ENCODE measurements around the gene CRIP3. TPM values are rescaled to one million over a fixed set of nuclear protein-coding genes. Genes with fewer than 3 reads are reported as not detected.
A peak's percentile ranks its signal among the peaks of the same experiment; 100 is the strongest.

CRIP3 gene
- total RNA-seq, 2 experiments from 2014 or later, result 1.8 to 2.0 TPM

GRCh38 chr6:43278524-43279078 lies 30.0 kb downstream of the CRIP3 start:
- no peak for DNase-seq
- no peak overlapping the region for H3K4me3 Mint-ChIP-seq
- H3K9me3 Mint-ChIP-seq, result no peaks in the 10 kb centered on the region
- ChIA-PET CTCF (no interaction called here), POLR2A (no interaction called here)
- intact Hi-C loops (cut with DNase I, micrococcal nuclease), result no loop called here
- Histone ChIP-seq H3K9me3 (ENCODE audit: control insufficient read depth in 1 of 2, insufficient read depth in 1 of 2, low read length in 2 of 2) (no peaks in the 10 kb centered on the region), H3K4me1 (ENCODE audit: insufficient read depth, low read length) (peaks cover 21% of the 10 kb centered on the region), H3K36me3 (ENCODE audit: insufficient read depth, low read length) (no peaks in the 10 kb centered on the region), H3K27ac (ENCODE audit: low read depth in 1 of 2, low read length in 2 of 2) (no peak overlapping the region), H3K27me3 (ENCODE audit: control insufficient read depth in 1 of 2, insufficient read depth in 2 of 2, low read length in 2 of 2) (peaks cover 8 to 11% of the 10 kb centered on the region in 2 experiments), H3K4me3 (ENCODE audit: low read length) (no peak overlapping the region)
- no peak for ATAC-seq (ENCODE audit: poor library complexity)
- H3K27ac Mint-ChIP-seq, result no peak overlapping the region
- peaks cover 50% of the 10 kb centered on the region for H3K27me3 Mint-ChIP-seq
- TF ChIP-seq CTCF (IDR thresholded peaks at IDR 0.05), result no peak
- H3K4me1 Mint-ChIP-seq (ENCODE audit: low read depth), result peaks cover 6% of the 10 kb centered on the region
- H3K36me3 Mint-ChIP-seq (ENCODE audit: low read depth), result no peaks in the 10 kb centered on the region

- intact Hi-C loops (cut with DNase I, micrococcal nuclease), result no loop called here
- Mint-ChIP-seq H3K36me3 (ENCODE audit: low read depth) (no peaks in the 10 kb centered on the region), H3K27ac (no peak overlapping the region), H3K4me1 (ENCODE audit: low read depth) (peaks cover 6% of the 10 kb centered on the region), H3K4me3 (peak overlapping the region; percentile 16), H3K27me3 (peaks cover 50% of the 10 kb centered on the region), H3K9me3 (no peaks in the 10 kb centered on the region)
- Histone ChIP-seq H3K36me3 (ENCODE audit: insufficient read depth, low read length) (no peaks in the 10 kb centered on the region), H3K4me3 (ENCODE audit: low read length) (no peak overlapping the region), H3K27me3 (ENCODE audit: control insufficient read depth in 1 of 2, insufficient read depth in 2 of 2, low read length in 2 of 2) (peaks cover 8 to 11% of the 10 kb centered on the region in 2 experiments), H3K9me3 (ENCODE audit: control insufficient read depth in 1 of 2, insufficient read depth in 1 of 2, low read length in 2 of 2) (no peaks in the 10 kb centered on the region), H3K27ac (ENCODE audit: low read depth in 1 of 2, low read length in 2 of 2) (no peak overlapping the region), H3K4me1 (ENCODE audit: insufficient read depth, low read length) (peaks cover 21% of the 10 kb centered on the region)
- ChIA-PET CTCF (no interaction called here), POLR2A (no interaction called here)
- TF ChIP-seq CTCF (IDR thresholded peaks at IDR 0.05), result no peak
- ATAC-seq (ENCODE audit: poor library complexity) (no peak), DNase-seq (no peak)
Observed at GRCh38 chr6:43277643-43278523, 30.7 kb downstream of the CRIP3 start.

- H3K9me3 Mint-ChIP-seq, result no peaks in the 10 kb centered on the region
- Histone ChIP-seq H3K27me3 (ENCODE audit: control insufficient read depth in 1 of 2, insufficient read depth in 2 of 2, low read length in 2 of 2) (peaks cover 8 to 11% of the 10 kb centered on the region in 2 experiments), H3K4me1 (ENCODE audit: insufficient read depth, low read length) (peaks cover 21% of the 10 kb centered on the region), H3K27ac (ENCODE audit: low read depth in 1 of 2, low read length in 2 of 2) (no peak overlapping the region), H3K36me3 (ENCODE audit: insufficient read depth, low read length) (no peaks in the 10 kb centered on the region), H3K9me3 (ENCODE audit: control insufficient read depth in 1 of 2, insufficient read depth in 1 of 2, low read length in 2 of 2) (no peaks in the 10 kb centered on the region), H3K4me3 (ENCODE audit: low read length) (no peak overlapping the region)
- peaks cover 44% of the 10 kb centered on the region for H3K27me3 Mint-ChIP-seq
- H3K36me3 Mint-ChIP-seq (ENCODE audit: low read depth), result no peaks in the 10 kb centered on the region
- no peak for TF ChIP-seq CTCF (IDR thresholded peaks at IDR 0.05)
- no peak overlapping the region for H3K27ac Mint-ChIP-seq
- intact Hi-C loops (cut with DNase I, micrococcal nuclease), result no loop called here
- CTCF ChIA-PET, result no interaction called here
- no peak for ATAC-seq (ENCODE audit: poor library complexity)
- H3K4me3 Mint-ChIP-seq, result peak overlapping the region; percentile 46
- H3K4me1 Mint-ChIP-seq (ENCODE audit: low read depth), result peaks cover 6% of the 10 kb centered on the region
- POLR2A ChIA-PET, result no interaction called here
- DNase-seq, result no peak
Observed at GRCh38 chr6:43277306-43277642, 31.4 kb downstream of the CRIP3 start.

All from CD4-positive, alpha-beta T cell (primary cell).